ENCODE data around the gene HTR1E. TPM values are rescaled to one million over a fixed set of nuclear protein-coding genes. Genes with fewer than 3 reads are reported as not detected.

HTR1E gene
- total RNA-seq, 1 donor from 2014 or later: not detected

GRCh38 chr6:86934365-86934764, 3.0 kb upstream of the HTR1E start:
- H3K27me3 ChIP-seq (ENCODE audit: low read depth): peaks cover 31% of the 10 kb centered on the region
- intact Hi-C loops (cut with DNase I): no loop called here
- no peaks in the 10 kb centered on the region for H3K4me1 ChIP-seq
- TF ChIP-seq CTCF (IDR thresholded peaks at IDR 0.05): no peak
- H3K36me3 ChIP-seq: no peaks in the 10 kb centered on the region
- no peak overlapping the region for H3K4me3 ChIP-seq
- H3K27ac ChIP-seq: no peak overlapping the region
- no peak for ATAC-seq
- DNase-seq: no peak
- no peaks in the 10 kb centered on the region for H3K9me3 ChIP-seq

GRCh38 chr6:86936834-86937218, 502 bp upstream of the HTR1E start:
- Histone ChIP-seq H3K4me1 (no peaks in the 10 kb centered on the region), H3K9me3 (no peaks in the 10 kb centered on the region), H3K27me3 (ENCODE audit: low read depth) (peaks cover 35% of the 10 kb centered on the region), H3K27ac (no peak overlapping the region), H3K36me3 (no peaks in the 10 kb centered on the region), H3K4me3 (peak overlapping the region; percentile 28)
- TF ChIP-seq CTCF (IDR thresholded peaks at IDR 0.05): no peak
- intact Hi-C loops (cut with DNase I): no loop called here
- ATAC-seq: no peak
- DNase-seq: no peak

- H3K9me3 ChIP-seq: no peaks in the 10 kb centered on the region
- no peaks in the 10 kb centered on the region for H3K36me3 ChIP-seq
- ATAC-seq (no peak), DNase-seq (no peak)
- H3K27me3 ChIP-seq (ENCODE audit: low read depth): peaks cover 35% of the 10 kb centered on the region
- intact Hi-C loops (cut with DNase I): no loop called here
- H3K4me3 ChIP-seq: no peak overlapping the region
- TF ChIP-seq CTCF (IDR thresholded peaks at IDR 0.05): no peak
- no peaks in the 10 kb centered on the region for H3K4me1 ChIP-seq
- no peak overlapping the region for H3K27ac ChIP-seq
These were observed 1.5 kb downstream of the HTR1E start for GRCh38 chr6:86938814-86939213.

- no peak overlapping the region for H3K4me3 ChIP-seq
- no peak overlapping the region for H3K27ac ChIP-seq
- H3K36me3 ChIP-seq: no peaks in the 10 kb centered on the region
- H3K27me3 ChIP-seq (ENCODE audit: low read depth): peaks cover 30% of the 10 kb centered on the region
- no peaks in the 10 kb centered on the region for H3K4me1 ChIP-seq
- intact Hi-C loops (cut with DNase I): no loop called here
- DNase-seq: no peak
- no peaks in the 10 kb centered on the region for H3K9me3 ChIP-seq
- no peak for ATAC-seq
- no peak for TF ChIP-seq CTCF (IDR thresholded peaks at IDR 0.05)
These were observed 4.1 kb downstream of the HTR1E start for GRCh38 chr6:86941461-86941860.

- H3K27me3 ChIP-seq (ENCODE audit: low read depth): peaks cover 16% of the 10 kb centered on the region
- H3K36me3 ChIP-seq: no peaks in the 10 kb centered on the region
- no peaks in the 10 kb centered on the region for H3K9me3 ChIP-seq
- TF ChIP-seq CTCF (IDR thresholded peaks at IDR 0.05): no peak
- H3K4me1 ChIP-seq: no peaks in the 10 kb centered on the region
- H3K4me3 ChIP-seq: no peak overlapping the region
- intact Hi-C loops (cut with DNase I): no loop called here
- ATAC-seq: no peak
- H3K27ac ChIP-seq: no peak overlapping the region
- no peak for DNase-seq
These were observed 5.6 kb downstream of the HTR1E start for GRCh38 chr6:86942769-86943516.
